ENCODE data around the gene UMAD1.

UMAD1 gene

DNA sequence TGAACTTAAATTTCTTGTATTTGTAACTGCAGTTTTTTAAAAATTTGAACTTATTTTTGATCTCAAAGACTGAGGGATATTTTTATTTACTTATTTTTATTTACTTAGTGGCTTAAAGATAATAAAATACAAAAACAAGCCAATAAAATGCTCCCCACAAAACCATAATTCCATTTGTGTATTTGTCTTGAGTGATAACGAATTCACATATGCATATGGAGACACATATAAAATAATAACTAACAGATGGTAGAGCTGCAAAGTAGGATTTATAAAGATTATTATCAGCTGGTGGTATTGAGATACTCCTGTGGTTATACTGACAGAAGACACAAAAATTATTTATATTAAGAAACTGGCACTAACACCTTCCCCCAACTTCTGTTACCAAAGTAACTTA is 168.1 kb downstream of the UMAD1 start:
- peak; percentile 22; the same call in 1 of the 2 replicates for TF ChIP-seq EZH2phosphoT487 (IDR thresholded peaks at IDR 0.05; ENCODE audit: borderline replicate concordance)
- TF ChIP-seq CTCF (conservative IDR thresholded peaks at IDR 0.05; ENCODE audit: low read length), result no peak

DNA sequence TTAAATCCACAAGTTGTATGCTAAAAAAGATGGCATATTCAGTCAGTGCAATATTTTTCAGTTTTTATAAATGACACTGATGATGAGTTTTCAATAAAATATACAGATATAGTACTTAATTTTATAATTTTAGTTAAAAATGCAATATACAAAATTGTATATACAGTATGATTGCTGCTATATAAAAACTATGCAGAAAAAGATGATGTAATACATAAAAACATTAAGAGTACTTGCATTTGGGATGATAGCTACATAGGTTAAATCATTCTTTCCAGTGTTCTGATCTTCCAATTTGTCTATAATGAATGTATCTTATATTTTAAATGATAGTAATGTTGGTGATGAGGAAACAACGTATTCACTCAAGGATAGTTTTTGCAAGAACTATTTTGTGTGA is 169.8 kb downstream of the UMAD1 start:
- no peaks in the 10 kb centered on the region for H3K79me2 ChIP-seq (ENCODE audit: insufficient read depth, low read length)
- no peak overlapping the region for H3K9ac ChIP-seq (ENCODE audit: low read depth, low read length, poor library complexity, severe bottlenecking)
- H3F3A ChIP-seq (ENCODE audit: low read depth), result no peaks in the 10 kb centered on the region
- no peaks in the 10 kb centered on the region for H4K20me1 ChIP-seq (ENCODE audit: insufficient read depth, low read length, poor library complexity, severe bottlenecking)
- no peak overlapping the region for H3K4me3 ChIP-seq (ENCODE audit: low read length, poor library complexity, severe bottlenecking)
- H3K4me1 ChIP-seq (ENCODE audit: insufficient read depth, low read length, poor library complexity, severe bottlenecking), result peaks cover 80% of the 10 kb centered on the region
- TF ChIP-seq EZH2phosphoT487 (IDR thresholded peaks at IDR 0.05; ENCODE audit: borderline replicate concordance), result no peak
- no peak for TF ChIP-seq CTCF (conservative IDR thresholded peaks at IDR 0.05; ENCODE audit: low read length)
- no peaks in the 10 kb centered on the region for H3K9me2 ChIP-seq (replicated peaks; ENCODE audit: low read depth, low read length)
- H3K36me3 ChIP-seq (ENCODE audit: insufficient read depth, low read length), result no peaks in the 10 kb centered on the region
- H3K27me3 ChIP-seq (ENCODE audit: insufficient read depth, low read length, poor library complexity, severe bottlenecking), result no peaks in the 10 kb centered on the region
- no peak overlapping the region for H3K4me2 ChIP-seq (ENCODE audit: low read depth, low read length, poor library complexity, severe bottlenecking)
- no peaks in the 10 kb centered on the region for H3K9me3 ChIP-seq (ENCODE audit: insufficient read depth, low read depth, low read length)
- no peak overlapping the region for H2AFZ ChIP-seq (ENCODE audit: low read length)

More for the DNA sequence above, 168.1 kb downstream of the UMAD1 start:
- no peak overlapping the region for H2AFZ ChIP-seq (ENCODE audit: low read length)
- no peaks in the 10 kb centered on the region for H3K79me2 ChIP-seq (ENCODE audit: insufficient read depth, low read length)
- peak overlapping the region; percentile 38 for H3K9ac ChIP-seq (ENCODE audit: low read depth, low read length, poor library complexity, severe bottlenecking)
- H3K4me3 ChIP-seq (ENCODE audit: low read length, poor library complexity, severe bottlenecking), result peak overlapping the region; percentile 15
- no peaks in the 10 kb centered on the region for H3K27me3 ChIP-seq (ENCODE audit: insufficient read depth, low read length, poor library complexity, severe bottlenecking)
- peak overlapping the region; percentile 59 for H3K4me2 ChIP-seq (ENCODE audit: low read depth, low read length, poor library complexity, severe bottlenecking)
- no peaks in the 10 kb centered on the region for H3F3A ChIP-seq (ENCODE audit: low read depth)
- no peaks in the 10 kb centered on the region for H3K36me3 ChIP-seq (ENCODE audit: insufficient read depth, low read length)
- H3K4me1 ChIP-seq (ENCODE audit: insufficient read depth, low read length, poor library complexity, severe bottlenecking), result peaks cover 82% of the 10 kb centered on the region
- no peaks in the 10 kb centered on the region for H4K20me1 ChIP-seq (ENCODE audit: insufficient read depth, low read length, poor library complexity, severe bottlenecking)
- no peaks in the 10 kb centered on the region for H3K9me3 ChIP-seq (ENCODE audit: insufficient read depth, low read depth, low read length)
- H3K9me2 ChIP-seq (replicated peaks; ENCODE audit: low read depth, low read length), result no peaks in the 10 kb centered on the region

DNA sequence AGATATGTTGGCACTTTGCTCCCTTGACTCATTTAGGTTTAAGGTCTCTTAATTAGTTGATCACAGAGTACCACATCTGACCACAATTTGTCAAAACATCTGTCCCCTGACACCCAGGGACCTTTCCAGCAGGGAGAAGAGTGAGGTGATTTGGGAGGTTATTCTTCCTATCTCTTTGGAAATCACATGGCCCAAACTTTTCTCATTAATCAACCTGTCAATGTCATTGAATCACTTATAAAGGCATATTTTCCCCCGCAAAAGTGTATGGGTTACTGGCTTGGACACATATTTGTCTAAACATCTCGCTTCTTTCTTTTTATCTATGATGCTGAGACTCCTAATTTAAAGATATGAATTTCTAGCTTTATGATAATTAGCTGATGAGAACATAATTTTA is 170.3 kb downstream of the UMAD1 start:
- Histone ChIP-seq H3K27me3 (ENCODE audit: insufficient read depth, low read length, poor library complexity, severe bottlenecking) (no peaks in the 10 kb centered on the region), H3K4me2 (ENCODE audit: low read depth, low read length, poor library complexity, severe bottlenecking) (no peak overlapping the region), H3K9me3 (ENCODE audit: insufficient read depth, low read depth, low read length) (no peaks in the 10 kb centered on the region), H3K9me2 (replicated peaks; ENCODE audit: low read depth, low read length) (no peaks in the 10 kb centered on the region), H3F3A (ENCODE audit: low read depth) (no peaks in the 10 kb centered on the region), H3K4me3 (ENCODE audit: low read length, poor library complexity, severe bottlenecking) (no peak overlapping the region), H3K36me3 (ENCODE audit: insufficient read depth, low read length) (no peaks in the 10 kb centered on the region), H3K9ac (ENCODE audit: low read depth, low read length, poor library complexity, severe bottlenecking) (no peak overlapping the region), H3K4me1 (ENCODE audit: insufficient read depth, low read length, poor library complexity, severe bottlenecking) (peaks cover 80% of the 10 kb centered on the region), H4K20me1 (ENCODE audit: insufficient read depth, low read length, poor library complexity, severe bottlenecking) (no peaks in the 10 kb centered on the region), H2AFZ (ENCODE audit: low read length) (no peak overlapping the region), H3K79me2 (ENCODE audit: insufficient read depth, low read length) (no peaks in the 10 kb centered on the region)
- TF ChIP-seq EZH2phosphoT487 (IDR thresholded peaks at IDR 0.05; ENCODE audit: borderline replicate concordance) (no peak), CTCF (conservative IDR thresholded peaks at IDR 0.05; ENCODE audit: low read length) (no peak)
